Measurements from ENCODE around the gene FAM81A.

Gene FAM81A

GRCh38 chr15:59437817-59438624 is at the start of gene FAM81A:
Gene FAM81A, plus strand, starts transcription at chr15:59438186. Its CDS starts 20,441 bp downstream, at chr15:59458627.
- DNase-seq: peak; percentile 44 to 49

DNA sequence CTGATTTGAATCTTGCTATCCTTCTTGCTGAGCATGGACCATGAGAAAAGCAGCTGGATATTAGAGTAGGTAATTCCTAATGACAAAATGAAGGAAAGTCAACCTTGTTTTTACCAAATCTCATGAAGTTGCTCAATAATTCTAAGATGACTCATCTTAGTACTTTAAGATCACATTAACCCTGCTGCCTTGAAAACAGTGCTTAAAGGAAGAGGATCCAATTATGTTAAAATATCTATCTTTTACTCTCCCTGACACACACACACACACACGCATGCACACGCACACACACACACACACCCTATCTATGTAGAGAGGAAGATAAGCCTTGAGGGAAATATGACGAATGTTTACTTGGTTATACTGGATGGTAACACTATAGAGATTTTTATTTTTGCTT is 49.3 kb upstream of the FAM81A start:
- DNase-seq: peak; percentile 55 to 67

- no peak for DNase-seq
Observed at GRCh38 chr15:59392299-59392698, 45.7 kb upstream of the FAM81A start.

- no peak for DNase-seq
Observed at GRCh38 chr15:59394166-59394661, 43.8 kb upstream of the FAM81A start.

DNA sequence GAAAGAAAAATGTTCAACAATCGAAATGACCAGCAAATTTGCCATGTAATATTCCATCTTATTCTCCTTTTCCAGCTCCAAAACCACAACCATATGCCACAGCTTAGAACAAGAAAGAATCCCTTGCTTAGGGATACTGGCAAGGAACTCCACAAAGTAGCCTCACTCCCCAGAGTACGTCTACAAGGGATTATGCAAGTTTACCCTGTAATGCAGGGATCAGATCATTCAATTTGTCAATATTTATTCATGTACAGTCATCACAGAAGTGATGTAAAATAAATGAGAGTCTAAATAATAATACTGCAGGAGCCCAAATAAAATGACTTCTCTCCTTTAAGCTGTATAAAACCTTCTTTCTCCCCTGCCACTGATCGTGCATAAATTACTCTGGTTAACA is 41.8 kb upstream of the FAM81A start:
- DNase-seq: no peak

DNA sequence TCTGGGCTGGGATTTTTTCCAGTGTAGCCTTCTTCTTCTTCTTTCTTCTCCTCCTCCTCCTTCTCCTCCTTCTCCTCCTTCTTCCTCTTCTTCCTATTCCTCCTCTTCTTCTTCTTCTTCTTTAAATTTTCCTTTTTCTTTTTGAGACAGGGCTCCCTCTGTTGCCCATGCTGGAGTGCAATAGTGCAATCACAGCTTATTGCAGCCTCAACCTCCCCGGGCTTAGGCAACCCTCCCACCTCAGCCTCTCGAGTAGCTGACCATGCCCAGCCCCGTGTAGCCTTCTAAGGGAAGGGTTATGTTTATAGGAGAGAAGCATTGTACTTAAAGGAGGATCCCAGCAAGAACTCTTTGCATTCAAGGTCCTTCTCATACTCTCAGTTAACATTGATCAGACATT is 41.3 kb upstream of the FAM81A start:
- peak in 1 of 2 donors; percentile 59 for DNase-seq

GRCh38 chr15:59398220-59398619 is 39.8 kb upstream of the FAM81A start:
- DNase-seq: no peak

GRCh38 chr15:59399465-59400102 is 38.4 kb upstream of the FAM81A start:
- DNase-seq: peak; percentile 66 to 67

- DNase-seq: peak in 1 of 2 donors; percentile 42
Observed at GRCh38 chr15:59400103-59400813, 37.7 kb upstream of the FAM81A start.

- peak; percentile 74 to 75 for DNase-seq
Observed at GRCh38 chr15:59401051-59401823, 36.7 kb upstream of the FAM81A start.

GRCh38 chr15:59401824-59402569 is 36.0 kb upstream of the FAM81A start:
- DNase-seq: no peak

DNA sequence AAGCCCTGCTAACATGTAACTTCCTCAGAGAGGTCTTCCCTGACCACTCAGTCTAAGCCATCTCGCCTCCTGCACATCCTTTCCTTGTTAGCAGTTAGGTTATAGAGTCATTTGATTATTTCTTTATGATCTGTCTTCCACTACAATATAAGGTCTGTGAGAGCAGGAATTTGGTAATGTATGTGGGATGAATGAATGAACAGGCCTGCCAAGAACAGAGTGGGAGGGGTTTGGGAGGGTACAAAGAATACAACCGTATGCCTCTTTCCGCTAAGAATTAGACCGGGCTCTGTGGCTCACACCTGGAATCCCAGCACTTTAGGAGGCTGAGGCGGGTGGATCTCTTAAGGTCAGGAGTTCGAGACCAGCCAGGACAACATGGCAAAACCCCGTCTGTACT is 32.9 kb upstream of the FAM81A start:
- DNase-seq: no peak

DNA sequence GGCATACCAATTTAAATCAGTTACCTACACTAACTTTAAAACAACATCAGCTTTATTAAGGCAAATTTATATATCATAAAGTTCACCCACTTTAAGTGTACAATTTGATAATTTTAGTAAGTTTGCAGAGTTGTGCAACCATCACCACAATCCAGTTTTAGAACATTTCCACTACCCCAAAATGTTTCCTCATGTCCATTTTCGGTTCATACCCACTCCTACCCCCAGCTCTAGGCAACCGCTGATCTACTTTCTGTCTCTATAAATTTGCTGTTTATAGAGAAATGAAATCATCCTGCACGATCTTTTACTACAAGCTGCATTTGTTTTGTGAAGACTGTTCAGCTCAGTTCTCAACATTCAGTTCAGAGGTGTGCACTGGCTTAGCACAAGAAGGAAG is 31.5 kb upstream of the FAM81A start:
- peak; percentile 65 to 70 for DNase-seq

DNA sequence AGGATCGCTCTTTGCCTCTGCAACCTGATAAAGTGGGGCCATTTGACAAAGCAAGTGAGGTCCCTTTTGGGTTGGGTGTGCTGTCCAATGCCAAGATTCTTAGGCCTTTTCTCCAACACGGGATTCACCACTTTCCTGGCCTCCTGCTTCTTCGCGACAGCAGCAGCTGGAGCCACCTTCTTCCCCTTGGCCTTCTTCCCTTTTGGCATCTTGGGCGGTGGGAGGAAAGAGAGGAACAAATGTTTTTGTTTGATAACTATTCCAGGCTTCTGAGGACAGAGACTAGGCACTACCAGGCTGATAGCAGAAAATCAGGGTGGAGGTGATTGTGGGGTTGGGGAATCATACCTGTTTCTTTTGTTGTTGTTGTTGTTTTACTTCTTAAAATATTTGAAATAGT is 30.0 kb upstream of the FAM81A start:
- no peak for DNase-seq

DNA sequence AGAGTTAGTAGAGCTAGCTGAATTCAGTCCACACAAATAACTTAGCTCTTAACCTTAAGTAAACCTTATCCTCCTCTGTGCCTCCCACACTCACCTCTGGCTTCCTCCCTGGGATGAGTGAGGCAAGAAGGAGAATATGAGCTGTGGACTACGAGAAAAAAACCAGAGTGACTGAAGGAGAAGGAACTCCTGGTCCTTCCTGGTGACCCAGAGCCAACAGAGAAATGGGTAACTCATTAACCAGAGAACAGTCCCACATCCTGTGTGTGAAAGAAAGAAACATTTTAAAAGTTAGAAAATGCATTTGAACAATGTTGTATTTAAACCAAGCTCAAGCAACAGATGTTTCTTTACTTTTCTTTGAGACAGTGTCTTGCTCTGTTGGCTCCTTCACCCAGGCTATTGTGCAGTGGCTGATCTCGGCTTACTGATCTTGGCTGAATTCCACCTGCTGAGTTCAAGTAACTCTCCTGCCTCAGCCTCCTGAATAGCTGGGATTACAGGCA is 27.5 kb upstream of the FAM81A start:
- DNase-seq: peak; percentile 61 to 74

GRCh38 chr15:59413577-59413976 is 24.4 kb upstream of the FAM81A start:
- DNase-seq: no peak

DNA sequence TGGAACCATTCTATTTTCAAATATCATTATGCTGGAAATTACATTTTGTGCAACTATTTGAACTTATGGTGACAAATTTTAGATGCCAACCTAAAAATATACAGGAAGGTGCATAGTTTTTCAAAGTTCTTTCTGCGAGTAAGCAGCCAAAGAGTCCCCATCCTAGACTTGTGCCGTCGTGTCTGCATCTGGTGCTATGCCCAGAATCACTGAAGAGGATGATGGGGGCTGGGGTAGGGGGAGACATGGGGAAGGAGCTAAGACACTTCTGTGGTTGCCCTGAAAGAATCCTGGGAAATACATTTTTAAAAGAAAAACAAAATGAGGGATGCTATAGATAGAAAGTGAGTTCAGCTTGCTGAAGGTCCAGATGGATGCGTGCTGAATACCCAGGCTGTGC is 21.2 kb upstream of the FAM81A start:
- DNase-seq: no peak

DNA sequence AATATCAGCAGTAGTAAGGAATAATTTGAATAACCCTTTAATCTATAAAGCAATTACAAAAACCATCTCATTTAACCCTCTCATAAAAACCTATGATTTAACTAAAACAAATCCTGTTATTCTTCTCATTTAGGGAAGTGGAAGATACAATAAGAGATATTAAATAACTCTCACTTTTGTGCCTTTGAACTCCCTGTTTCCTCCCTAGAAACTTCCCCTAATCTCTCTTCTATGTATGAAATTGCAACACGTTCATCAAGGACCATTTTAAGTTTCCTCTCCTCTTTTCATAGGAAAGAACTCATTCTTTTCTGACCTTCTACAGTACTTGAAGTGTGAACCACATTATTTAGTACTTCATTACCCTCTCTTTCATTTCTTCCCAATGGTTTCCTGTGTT is 18.8 kb upstream of the FAM81A start:
- no peak for DNase-seq

DNA sequence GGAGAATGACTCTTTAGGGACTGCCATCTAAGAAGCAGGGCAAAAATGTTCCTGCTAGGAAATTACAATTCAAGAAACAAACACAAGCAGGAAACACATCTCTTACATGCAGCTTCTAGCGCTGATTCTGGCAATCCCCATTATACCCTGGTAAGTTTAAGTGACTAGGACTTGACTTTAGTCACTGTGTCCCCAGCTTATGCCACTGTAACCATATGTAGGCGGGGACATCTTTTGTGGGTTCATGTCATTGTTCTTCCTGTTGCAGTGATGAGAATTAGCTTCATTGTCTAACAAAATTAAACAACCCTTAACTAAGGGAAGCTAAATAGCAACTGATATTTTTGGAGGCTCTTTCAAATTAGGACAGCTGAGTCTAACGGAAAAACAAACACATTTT is 17.9 kb upstream of the FAM81A start:
- DNase-seq: peak in 1 of 2 donors; percentile 29

DNA sequence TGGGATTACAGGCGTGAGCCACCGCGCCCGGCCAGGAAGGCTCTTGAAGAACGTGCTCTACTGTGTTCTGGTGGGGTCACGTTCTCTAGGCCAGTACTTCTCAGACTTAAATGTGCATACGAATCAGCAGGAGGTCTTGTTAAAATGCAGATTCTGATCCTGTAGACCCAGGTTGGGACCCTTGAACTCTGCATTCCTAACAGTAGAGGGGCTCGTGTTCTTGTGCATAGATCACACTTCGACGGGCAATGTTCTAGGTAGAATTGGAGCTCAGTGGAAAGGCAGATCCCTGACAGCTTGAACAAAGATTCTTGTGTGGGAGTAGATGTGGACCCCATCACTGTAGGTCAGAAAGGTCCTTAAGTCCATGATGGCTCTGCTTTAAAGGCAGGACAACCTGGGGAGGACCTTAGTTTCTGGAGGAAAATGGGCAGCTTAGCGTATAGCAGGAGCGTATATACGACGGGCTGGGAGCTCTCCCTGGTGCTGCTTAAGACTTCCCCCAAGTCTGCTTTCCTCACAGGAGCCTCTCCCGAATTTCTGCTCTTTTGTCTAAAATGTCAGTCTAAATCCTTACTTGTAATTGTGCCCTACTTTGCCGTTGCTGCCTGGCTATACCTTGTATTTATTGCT is 16.9 kb upstream of the FAM81A start:
- DNase-seq: no peak

DNA sequence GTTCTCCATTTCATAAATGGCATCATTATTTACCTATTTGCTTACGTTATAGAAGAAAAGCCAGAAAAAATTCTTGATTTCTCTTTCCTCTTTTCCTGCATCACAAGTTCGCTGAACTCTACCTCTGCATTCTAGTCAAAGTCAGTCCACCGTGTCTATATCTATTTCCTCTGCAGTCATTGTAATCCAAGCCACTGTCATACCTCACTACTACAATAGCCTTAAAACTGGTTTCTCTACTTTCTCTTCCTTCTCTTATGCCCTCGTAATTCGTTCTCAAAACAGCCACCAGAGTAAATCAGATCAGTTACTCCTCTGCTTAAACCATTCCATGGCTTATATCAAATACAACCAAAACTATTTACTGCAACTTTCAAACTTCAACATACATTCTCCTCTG is 13.4 kb upstream of the FAM81A start:
- DNase-seq: no peak

All from inflammatory macrophage treated with lipopolysaccharide for 1 hour (primary cell).